ENCODE data around the gene TNIK. TPM values are rescaled to one million over a fixed set of nuclear protein-coding genes. Genes with fewer than 3 reads are reported as not detected.

The TNIK gene
- total and polyA plus RNA-seq, 2 experiments from 2014 or later: 7.4 to 13.8 TPM

DNA sequence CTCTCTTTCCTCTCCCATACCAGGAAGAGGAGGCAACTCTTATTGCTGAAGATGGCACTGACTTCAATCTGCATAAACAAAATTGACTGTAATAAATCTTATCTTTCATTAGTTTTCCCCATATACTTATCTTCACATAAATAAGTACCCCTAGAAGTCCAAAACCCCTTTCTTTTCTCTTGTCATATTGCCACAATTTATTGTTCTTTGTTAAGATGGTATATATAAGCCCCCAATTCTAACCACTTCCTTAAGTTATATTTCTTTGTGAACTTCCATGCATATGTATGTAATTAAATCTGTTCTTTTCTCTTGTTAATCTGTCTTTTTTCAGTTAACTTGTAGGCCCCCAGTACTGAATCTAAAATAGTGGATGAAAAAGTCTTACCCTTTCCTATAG, 68.8 kb downstream of the TNIK start:
- Histone ChIP-seq H3K27me3 (no peaks in the 10 kb centered on the region), H3K4me1 (ENCODE audit: insufficient read depth) (peaks cover 13% of the 10 kb centered on the region), H3K36me3 (replicated peaks; ENCODE audit: insufficient read depth, low read depth) (no peaks in the 10 kb centered on the region), H3K4me2 (no peak overlapping the region), H3K9me2 (replicated peaks; ENCODE audit: insufficient read depth) (no peaks in the 10 kb centered on the region), H4K20me1 (ENCODE audit: insufficient read depth, poor library complexity, severe bottlenecking) (no peaks in the 10 kb centered on the region), H3K27ac (no peak overlapping the region), H3K4me3 (no peak overlapping the region), H3K79me2 (peaks cover 58% of the 10 kb centered on the region), H2AFZ (no peak overlapping the region), H3K9me3 (ENCODE audit: low read depth) (peaks cover 4% of the 10 kb centered on the region)
- TF ChIP-seq, protein P1, sequence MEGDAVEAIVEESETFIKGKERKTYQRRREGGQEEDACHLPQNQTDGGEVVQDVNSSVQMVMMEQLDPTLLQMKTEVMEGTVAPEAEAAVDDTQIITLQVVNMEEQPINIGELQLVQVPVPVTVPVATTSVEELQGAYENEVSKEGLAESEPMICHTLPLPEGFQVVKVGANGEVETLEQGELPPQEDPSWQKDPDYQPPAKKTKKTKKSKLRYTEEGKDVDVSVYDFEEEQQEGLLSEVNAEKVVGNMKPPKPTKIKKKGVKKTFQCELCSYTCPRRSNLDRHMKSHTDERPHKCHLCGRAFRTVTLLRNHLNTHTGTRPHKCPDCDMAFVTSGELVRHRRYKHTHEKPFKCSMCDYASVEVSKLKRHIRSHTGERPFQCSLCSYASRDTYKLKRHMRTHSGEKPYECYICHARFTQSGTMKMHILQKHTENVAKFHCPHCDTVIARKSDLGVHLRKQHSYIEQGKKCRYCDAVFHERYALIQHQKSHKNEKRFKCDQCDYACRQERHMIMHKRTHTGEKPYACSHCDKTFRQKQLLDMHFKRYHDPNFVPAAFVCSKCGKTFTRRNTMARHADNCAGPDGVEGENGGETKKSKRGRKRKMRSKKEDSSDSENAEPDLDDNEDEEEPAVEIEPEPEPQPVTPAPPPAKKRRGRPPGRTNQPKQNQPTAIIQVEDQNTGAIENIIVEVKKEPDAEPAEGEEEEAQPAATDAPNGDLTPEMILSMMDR (IDR thresholded peaks at IDR 0.05; ENCODE audit: poor library complexity): no peak
- TF ChIP-seq EZH2 (IDR thresholded peaks at IDR 0.05; ENCODE audit: borderline replicate concordance): no peak
- no peak for TF ChIP-seq EZH2phosphoT487 (IDR thresholded peaks at IDR 0.05; ENCODE audit: low read depth, severe bottlenecking, unreplicated experiment)
- DNase-seq (ENCODE audit: low spot score): no peak

DNA sequence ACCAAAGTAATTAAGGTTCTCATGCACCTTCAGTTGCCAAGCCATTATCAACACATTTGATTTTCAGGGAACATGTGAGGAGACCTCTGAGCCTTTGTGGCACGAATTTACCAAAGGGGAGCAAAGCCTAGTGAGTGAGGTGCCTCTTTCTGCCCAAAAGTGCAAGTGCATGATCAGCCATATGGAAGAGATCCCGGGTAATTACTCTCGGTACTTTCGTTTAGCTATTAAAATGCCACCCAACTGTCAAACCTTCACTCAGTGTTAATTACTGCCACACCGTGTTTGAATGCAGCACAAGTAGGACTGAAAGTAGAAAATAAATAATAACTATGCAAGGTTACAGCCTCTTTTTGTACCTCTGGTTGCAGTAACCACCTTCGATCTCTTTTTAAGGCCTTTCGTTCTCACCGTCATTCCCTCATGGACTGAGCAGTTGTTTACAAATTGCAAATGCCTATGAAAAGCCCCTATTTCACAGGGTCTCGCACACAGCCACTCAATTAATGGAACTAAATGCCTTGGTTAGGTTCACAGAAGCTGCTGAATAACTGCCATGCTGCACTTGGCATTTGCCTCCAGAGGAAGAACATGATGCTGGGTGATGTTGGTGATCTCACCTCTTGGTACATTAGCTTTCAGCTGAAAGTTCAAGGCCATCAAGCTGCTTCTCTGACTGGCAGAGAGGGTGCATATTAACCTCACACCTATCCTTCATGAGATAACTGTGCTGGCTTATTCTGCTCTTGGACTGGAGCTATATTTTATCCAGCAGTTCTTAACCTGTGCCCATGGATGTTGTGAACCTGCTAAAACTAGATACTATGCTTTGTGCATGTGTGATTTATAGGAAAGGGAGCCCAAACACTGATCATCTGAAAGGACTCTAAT, 69.9 kb downstream of the TNIK start:
- DNase-seq (ENCODE audit: low spot score): no peak
- 91% methylated on average over 9 of the region's 9 CpGs for WGBS (ENCODE audit: low lambda C conversion rate, missing lambda C conversion rate)
- Histone ChIP-seq H3K4me1 (ENCODE audit: insufficient read depth) (peaks cover 13% of the 10 kb centered on the region), H3K27me3 (no peaks in the 10 kb centered on the region), H2AFZ (no peak overlapping the region), H3K9me3 (ENCODE audit: low read depth) (peaks cover 4% of the 10 kb centered on the region), H4K20me1 (ENCODE audit: insufficient read depth, poor library complexity, severe bottlenecking) (no peaks in the 10 kb centered on the region), H3K79me2 (peaks cover 52% of the 10 kb centered on the region), H3K36me3 (replicated peaks; ENCODE audit: insufficient read depth, low read depth) (no peaks in the 10 kb centered on the region), H3K27ac (no peak overlapping the region), H3K4me2 (no peak overlapping the region), H3K9me2 (replicated peaks; ENCODE audit: insufficient read depth) (no peaks in the 10 kb centered on the region), H3K4me3 (no peak overlapping the region)
- TF ChIP-seq, protein P1 (IDR thresholded peaks at IDR 0.05; ENCODE audit: poor library complexity): no peak
- TF ChIP-seq EZH2 (IDR thresholded peaks at IDR 0.05; ENCODE audit: borderline replicate concordance): no peak
- TF ChIP-seq EZH2phosphoT487 (IDR thresholded peaks at IDR 0.05; ENCODE audit: low read depth, severe bottlenecking, unreplicated experiment): no peak

DNA sequence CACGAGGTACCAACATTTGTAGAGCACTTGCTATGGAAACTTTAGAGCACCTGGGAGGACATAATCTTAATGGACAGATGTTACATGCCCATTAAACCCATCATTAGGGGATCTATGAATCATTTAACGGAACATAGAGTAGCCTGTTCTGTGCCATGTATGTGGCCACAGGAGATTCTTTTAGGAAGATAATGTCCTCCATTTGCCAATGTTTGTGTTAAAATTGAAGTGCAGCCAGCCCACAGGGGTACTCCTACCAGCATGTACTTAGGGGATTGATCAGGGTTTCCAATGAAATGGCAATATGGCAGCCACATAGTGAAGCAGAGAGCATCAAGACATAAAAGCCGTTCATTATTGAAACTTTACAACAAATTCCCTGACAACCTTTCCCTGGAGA, 70.7 kb downstream of the TNIK start:
- Histone ChIP-seq H3K9me3 (ENCODE audit: low read depth) (peaks cover 4% of the 10 kb centered on the region), H3K79me2 (peaks cover 51% of the 10 kb centered on the region), H3K4me3 (no peak overlapping the region), H3K4me2 (no peak overlapping the region), H4K20me1 (ENCODE audit: insufficient read depth, poor library complexity, severe bottlenecking) (no peaks in the 10 kb centered on the region), H3K9me2 (replicated peaks; ENCODE audit: insufficient read depth) (no peaks in the 10 kb centered on the region), H2AFZ (no peak overlapping the region), H3K27me3 (no peaks in the 10 kb centered on the region), H3K4me1 (ENCODE audit: insufficient read depth) (peaks cover 13% of the 10 kb centered on the region), H3K27ac (no peak overlapping the region), H3K36me3 (replicated peaks; ENCODE audit: insufficient read depth, low read depth) (no peaks in the 10 kb centered on the region)
- no peak for TF ChIP-seq EZH2phosphoT487 (IDR thresholded peaks at IDR 0.05; ENCODE audit: low read depth, severe bottlenecking, unreplicated experiment)
- TF ChIP-seq, protein P1 (IDR thresholded peaks at IDR 0.05; ENCODE audit: poor library complexity): no peak
- no peak for TF ChIP-seq EZH2 (IDR thresholded peaks at IDR 0.05; ENCODE audit: borderline replicate concordance)
- DNase-seq (ENCODE audit: low spot score): no peak
- WGBS (ENCODE audit: low lambda C conversion rate, missing lambda C conversion rate): 60% methylated on average over 3 of the region's 3 CpGs

Data from hepatocyte (in vitro differentiated cells).